Purkinje cell (primary cell): Measurements from ENCODE around the gene SPATA3. TPM values are rescaled to one million over a fixed set of nuclear protein-coding genes. Genes with fewer than 3 reads are reported as not detected.

Experiments used
- polyA plus RNA-seq: library from polyadenylated mRNA; unstranded; fragments of >200 nt; fragmentation: Nextera tagmentation; gene quantifications from 2 replicates; pipeline ENCODE4 v1.2.1, GENCODE V29; 2014

The SPATA3 gene
- polyA plus RNA-seq, result not detected in 2 replicates

GRCh38 chr2:230995821-230996220 is at the start of gene SPATA3:
TSS of gene SPATA3 (plus strand) at chr2:230996121. CDS start at chr2:230996234, 113 bp downstream.

GRCh38 chr2:231037202-231037730 is 41.3 kb downstream of the SPATA3 start, which contains the start of gene C2orf72:
TSS of gene C2orf72 (plus strand) at chr2:231037523. CDS start at chr2:231037566, 43 bp downstream.

GRCh38 chr2:231056453-231057416 is 60.8 kb downstream of the SPATA3 start, which contains the start of gene PSMD1:
TSS of gene PSMD1 (plus strand) at chr2:231056867. CDS start at chr2:231057026, 159 bp downstream.

Other genes with a start within 250 kb of the SPATA3 start
- gene ITM2C, start 131.2 kb upstream of the SPATA3 start, polyA plus RNA-seq, result 9.2 and 40.8 TPM in 2 replicates
- gene GPR55, start 70.9 kb upstream of the SPATA3 start, polyA plus RNA-seq, result not detected in 2 replicates
- 3.6 and 5.2 TPM in 2 replicates for gene C2orf72, start 41.4 kb downstream of the SPATA3 start, polyA plus RNA-seq
- 235 and 319 TPM in 2 replicates for gene PSMD1, start 60.7 kb downstream of the SPATA3 start, polyA plus RNA-seq
- gene HTR2B, start 128.9 kb downstream of the SPATA3 start, polyA plus RNA-seq, result 0.34 and 0.90 TPM in 2 replicates
- 10.5 and 13.6 TPM in 2 replicates for gene ARMC9, start 202.5 kb downstream of the SPATA3 start, polyA plus RNA-seq